Adipocyte (in vitro differentiated cells): ENCODE data around the gene MEMO1.
"Not testable (repeated sequence)": the region's sequence is repeated elsewhere in the genome, so short reads cannot be mapped to it uniquely, and the experiment has no call there.

Experiments used
- DNase-seq: peaks from one replicate; pipeline ENCODE4 v3.0.0-alpha.2; 2015; ENCODE audit warnings: low read depth
- H3K27me3 ChIP-seq: replicated peaks from 2 replicates; pipeline ENCODE4 v1.7.0; 2013; ENCODE audit warnings: mild to moderate bottlenecking, low read length, moderate library complexity; ENCODE audit not compliant: control insufficient read depth, insufficient read depth
- H3K36me3 ChIP-seq: 2 replicates; pipeline ENCODE4 v1.7.0; 2013; ENCODE audit warnings: low read length, mild to moderate bottlenecking, moderate library complexity; ENCODE audit not compliant: control insufficient read depth, insufficient read depth, severe bottlenecking
- H3K4me1 ChIP-seq: 2 replicates; pipeline ENCODE4 v1.7.0; 2013; ENCODE audit warnings: mild to moderate bottlenecking, low read length, moderate library complexity; ENCODE audit not compliant: control insufficient read depth, insufficient read depth
- H3K4me3 ChIP-seq: 2 replicates; pipeline ENCODE4 v1.7.0; 2013; ENCODE audit warnings: mild to moderate bottlenecking, low read length, moderate library complexity
- H3K9ac ChIP-seq: 2 replicates; pipeline ENCODE4 v1.7.0; 2013; ENCODE audit warnings: mild to moderate bottlenecking, low read length, moderate library complexity
- H3K9me3 ChIP-seq: 2 replicates; pipeline ENCODE4 v1.7.0; 2013; ENCODE audit warnings: mild to moderate bottlenecking, low read length, moderate library complexity; ENCODE audit not compliant: control insufficient read depth

Gene MEMO1

GRCh38 chr2:31932589-31932988 lies 78.2 kb downstream of the MEMO1 start:
- Histone ChIP-seq H3K4me3 (no peak overlapping the region), H3K9me3 (no peaks in the 10 kb centered on the region), H3K4me1 (no peaks in the 10 kb centered on the region), H3K9ac (no peak overlapping the region), H3K36me3 (peaks cover 4% of the 10 kb centered on the region), H3K27me3 (no peaks in the 10 kb centered on the region)
- DNase-seq: no peak

- Histone ChIP-seq H3K9me3 (no peaks in the 10 kb centered on the region), H3K4me1 (no peaks in the 10 kb centered on the region), H3K4me3 (no peak overlapping the region), H3K27me3 (no peaks in the 10 kb centered on the region), H3K9ac (no peak overlapping the region), H3K36me3 (peaks cover 4% of the 10 kb centered on the region)
- no peak for DNase-seq
These were observed 78.9 kb downstream of the MEMO1 start for GRCh38 chr2:31931916-31932315.

GRCh38 chr2:31925517-31925916 lies 85.3 kb downstream of the MEMO1 start:
- no peaks in the 10 kb centered on the region for H3K4me1 ChIP-seq
- H3K9ac ChIP-seq: no peak overlapping the region
- H3K27me3 ChIP-seq: no peaks in the 10 kb centered on the region
- DNase-seq: no peak
- H3K36me3 ChIP-seq: peaks cover 15% of the 10 kb centered on the region
- no peaks in the 10 kb centered on the region for H3K9me3 ChIP-seq
- no peak overlapping the region for H3K4me3 ChIP-seq

DNA sequence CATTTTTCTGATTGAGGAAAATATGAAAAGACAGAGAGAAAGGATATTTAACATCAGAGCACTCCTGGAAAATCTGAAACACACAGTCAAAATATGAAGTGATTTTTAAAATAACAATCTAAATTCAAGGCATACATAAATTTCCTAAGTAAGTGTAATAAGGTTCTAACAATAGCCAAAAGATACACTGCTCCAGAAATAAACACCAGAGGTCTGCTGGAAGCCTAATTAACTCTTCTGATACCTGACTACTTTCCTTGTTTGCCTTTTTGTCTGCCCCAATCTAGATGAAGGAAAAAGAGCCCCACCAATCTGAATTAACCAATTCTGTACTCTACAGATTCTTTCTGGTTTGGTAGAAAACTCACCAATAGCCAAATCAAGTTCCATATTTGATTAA lies 87.1 kb downstream of the MEMO1 start:
- no peaks in the 10 kb centered on the region for H3K4me1 ChIP-seq
- no peak overlapping the region for H3K4me3 ChIP-seq
- H3K9ac ChIP-seq: no peak overlapping the region
- no peaks in the 10 kb centered on the region for H3K27me3 ChIP-seq
- peaks cover 23% of the 10 kb centered on the region for H3K36me3 ChIP-seq
- no peaks in the 10 kb centered on the region for H3K9me3 ChIP-seq
- no peak for DNase-seq

DNA sequence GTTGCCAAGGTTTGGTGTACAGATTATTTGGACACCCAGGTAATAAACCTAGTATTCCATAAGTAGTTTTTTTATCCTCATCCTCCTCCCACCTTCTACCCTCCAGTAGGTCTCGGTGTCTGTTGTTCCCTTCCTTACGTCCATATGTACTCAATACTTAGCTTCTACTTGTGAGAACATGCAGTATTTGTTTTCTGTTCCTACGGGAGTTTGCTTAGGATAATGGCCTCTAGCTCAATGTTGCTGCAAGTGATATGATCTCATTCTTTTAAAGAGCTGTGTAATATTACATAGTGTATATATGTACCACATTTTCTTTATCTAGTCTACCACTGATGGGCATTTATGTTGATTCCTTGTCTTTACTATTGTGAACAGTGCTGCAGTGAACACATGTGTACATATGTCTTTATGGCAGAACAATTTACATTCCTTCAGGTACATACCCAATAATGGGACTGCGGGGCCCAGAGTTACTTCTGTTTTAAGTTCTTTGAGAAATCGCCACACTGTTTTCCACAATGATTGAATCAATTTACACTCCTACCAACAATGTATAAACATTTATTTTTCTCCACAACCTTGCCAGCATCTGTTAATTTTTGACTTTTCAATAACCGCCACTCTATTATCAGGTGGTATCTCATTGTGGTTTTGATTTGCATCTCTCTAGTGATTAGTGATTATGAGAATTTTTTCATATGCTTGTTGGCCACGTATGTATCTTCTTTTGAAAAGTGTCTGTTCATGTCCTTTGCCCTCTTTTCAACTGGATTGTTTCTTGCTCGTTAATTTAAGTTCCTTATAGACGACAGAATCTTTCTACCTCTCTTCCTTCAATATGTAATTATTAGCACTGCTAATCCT lies 88.0 kb downstream of the MEMO1 start:
- Histone ChIP-seq H3K27me3 (no peaks in the 10 kb centered on the region), H3K9ac (no peak overlapping the region), H3K4me1 (no peaks in the 10 kb centered on the region), H3K9me3 (no peaks in the 10 kb centered on the region), H3K4me3 (no peak overlapping the region), H3K36me3 (peaks cover 26% of the 10 kb centered on the region)
- no peak for DNase-seq

DNA sequence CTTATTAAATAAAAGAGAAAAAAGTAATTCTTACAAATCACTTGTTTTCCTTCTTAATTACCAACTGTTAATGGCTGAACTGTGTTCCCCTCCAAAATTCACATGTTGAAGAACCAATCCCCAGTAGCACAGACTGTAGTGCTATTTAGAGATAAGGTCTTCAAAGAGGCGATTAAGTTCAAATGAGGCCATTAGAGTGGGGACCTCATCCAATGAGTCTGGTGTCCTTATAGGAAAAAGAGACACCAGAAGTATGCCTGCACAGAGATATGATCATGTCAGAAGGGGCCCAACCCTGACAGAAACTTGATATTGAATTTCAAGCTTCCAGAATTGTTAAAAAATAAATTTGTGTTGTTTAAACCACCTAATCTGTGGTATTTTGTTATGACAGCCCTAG lies 89.8 kb downstream of the MEMO1 start:
- no peaks in the 10 kb centered on the region for H3K4me1 ChIP-seq
- H3K36me3 ChIP-seq: peaks cover 39% of the 10 kb centered on the region
- H3K9ac ChIP-seq: no peak overlapping the region
- DNase-seq: no peak
- no peak overlapping the region for H3K4me3 ChIP-seq
- H3K9me3 ChIP-seq: no peaks in the 10 kb centered on the region
- no peaks in the 10 kb centered on the region for H3K27me3 ChIP-seq

DNA sequence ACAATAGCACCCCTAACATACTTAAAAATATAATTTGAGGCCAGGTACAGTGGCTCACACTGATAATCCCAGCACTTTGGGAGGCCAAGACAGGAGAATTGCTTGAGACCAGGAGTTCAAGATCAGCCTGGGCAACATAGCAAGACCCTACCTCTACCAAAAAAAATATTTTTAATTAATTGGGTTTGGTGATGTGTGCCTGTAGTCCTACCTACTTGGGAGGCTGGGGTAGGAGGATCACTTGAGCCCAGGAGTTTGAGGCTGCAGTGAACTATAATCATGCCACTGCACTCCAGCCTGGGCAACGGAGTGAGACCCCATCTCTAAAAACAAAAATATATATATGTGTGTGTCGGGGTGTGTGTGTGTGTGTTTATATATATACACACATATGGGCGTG lies 91.3 kb downstream of the MEMO1 start:
- Histone ChIP-seq H3K4me3 (no peak overlapping the region), H3K4me1 (no peaks in the 10 kb centered on the region), H3K9ac (no peak overlapping the region), H3K9me3 (no peaks in the 10 kb centered on the region), H3K36me3 (peaks cover 39% of the 10 kb centered on the region), H3K27me3 (no peaks in the 10 kb centered on the region)
- DNase-seq: no peak

DNA sequence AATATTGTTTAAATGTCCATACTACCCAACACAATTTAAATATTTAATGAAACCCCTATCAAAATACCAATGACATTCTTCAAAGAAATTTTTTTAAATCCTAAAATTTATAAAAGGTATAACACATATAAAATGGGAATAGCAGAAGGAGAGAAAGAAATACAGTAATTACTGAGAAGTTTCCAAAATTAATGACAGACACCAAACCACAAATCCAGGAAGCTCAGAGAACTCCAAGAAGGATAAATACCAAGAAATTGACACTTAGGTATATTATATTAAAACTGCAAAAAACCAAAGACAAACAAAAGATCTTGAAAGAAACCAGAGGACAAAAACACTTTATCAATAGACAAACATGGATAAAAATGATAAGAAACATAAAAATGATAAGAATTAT lies 101.1 kb downstream of the MEMO1 start:
- H3K9ac ChIP-seq: no peak overlapping the region
- H3K36me3 ChIP-seq: peaks cover 19% of the 10 kb centered on the region
- no peaks in the 10 kb centered on the region for H3K27me3 ChIP-seq
- peaks cover 5% of the 10 kb centered on the region for H3K4me1 ChIP-seq
- no peak for DNase-seq
- H3K9me3 ChIP-seq: no peaks in the 10 kb centered on the region
- no peak overlapping the region for H3K4me3 ChIP-seq

DNA sequence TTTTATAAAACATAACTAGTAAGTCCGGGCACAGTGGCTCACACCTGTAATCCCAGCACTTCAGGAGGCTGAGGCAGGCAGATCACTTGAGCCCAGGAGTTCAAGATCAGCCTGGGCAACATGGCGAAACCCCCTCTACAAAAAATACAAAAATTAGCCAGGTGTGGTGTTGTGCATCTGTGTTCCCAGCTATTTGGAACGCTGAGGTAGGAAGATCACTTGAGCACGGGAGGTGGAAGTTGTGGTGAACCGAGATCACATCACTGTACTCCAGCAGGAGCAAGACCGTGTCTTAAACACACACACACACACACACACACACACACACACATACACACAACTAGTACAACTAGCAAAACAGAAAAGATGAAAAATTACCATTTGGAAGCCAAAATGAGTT lies 103.3 kb downstream of the MEMO1 start:
- peaks cover 14% of the 10 kb centered on the region for H3K36me3 ChIP-seq
- not testable (repeated sequence) for H3K27me3 ChIP-seq, H3K4me3 ChIP-seq, H3K9me3 ChIP-seq, DNase-seq, H3K4me1 ChIP-seq, H3K9ac ChIP-seq

- peaks cover 5% of the 10 kb centered on the region for H3K4me1 ChIP-seq
- DNase-seq: no peak
- peaks cover 13% of the 10 kb centered on the region for H3K36me3 ChIP-seq
- no peaks in the 10 kb centered on the region for H3K27me3 ChIP-seq
- no peaks in the 10 kb centered on the region for H3K9me3 ChIP-seq
- H3K9ac ChIP-seq: no peak overlapping the region
- H3K4me3 ChIP-seq: no peak overlapping the region
These were observed 107.6 kb downstream of the MEMO1 start for GRCh38 chr2:31903109-31903780.

- peaks cover 19% of the 10 kb centered on the region for H3K36me3 ChIP-seq
- DNase-seq: no peak
- no peak overlapping the region for H3K9ac ChIP-seq
- H3K4me3 ChIP-seq: no peak overlapping the region
- peaks cover 5% of the 10 kb centered on the region for H3K4me1 ChIP-seq
- no peaks in the 10 kb centered on the region for H3K27me3 ChIP-seq
- H3K9me3 ChIP-seq: peaks cover 7% of the 10 kb centered on the region
These were observed 108.9 kb downstream of the MEMO1 start for GRCh38 chr2:31901900-31902299.
